GM06990 (cell line): ENCODE results near the gene CLSTN2.

Source experiments
- DNase-seq: peaks from one replicate; pipeline ENCODE4 v3.0.0-alpha.2; 2011; ENCODE audit not compliant: insufficient read length; ENCODE audit errors: extremely low read depth
- H3K27me3 ChIP-seq: replicated peaks from 2 replicates; pipeline ENCODE4 v1.6.0; 2011; ENCODE audit warnings: low read length; ENCODE audit not compliant: control insufficient read depth, insufficient read depth
- H3K36me3 ChIP-seq: 2 replicates; pipeline ENCODE4 v1.5.1; 2011; ENCODE audit warnings: low read length; ENCODE audit not compliant: control insufficient read depth, insufficient read depth
- H3K4me3 ChIP-seq: replicated peaks from 2 replicates; pipeline ENCODE4 v1.5.1; 2011; ENCODE audit warnings: low read depth, mild to moderate bottlenecking, control low read depth, low read length
- TF ChIP-seq, protein P1 (sequence below): IDR thresholded peaks from 2 replicates; pipeline ENCODE4 v1.5.1; 2011; ENCODE audit warnings: low read length, control low read depth, mild to moderate bottlenecking, inconsistent platforms; ENCODE audit not compliant: insufficient read depth, poor library complexity, severe bottlenecking

Gene CLSTN2

DNA sequence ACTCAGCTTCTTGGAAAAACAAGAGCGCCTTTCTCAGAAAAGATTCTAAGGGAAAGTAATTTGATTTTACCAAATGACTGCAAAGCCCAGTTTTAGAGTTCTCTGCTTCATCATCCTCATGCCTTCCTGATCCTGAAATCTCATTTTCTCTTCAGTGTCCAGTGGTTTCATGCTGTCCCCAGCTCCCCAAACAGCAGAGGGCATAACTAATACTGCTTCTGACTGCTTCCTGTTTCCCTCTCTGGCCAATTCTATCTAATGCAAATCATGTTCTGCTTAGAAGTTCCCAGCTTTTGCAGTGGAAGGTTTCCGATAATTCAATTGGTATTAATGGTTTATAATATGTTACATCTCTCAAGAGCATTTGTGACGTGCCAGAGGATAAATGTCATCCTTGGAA is 161.1 kb downstream of the CLSTN2 start:
- TF ChIP-seq, protein P1, sequence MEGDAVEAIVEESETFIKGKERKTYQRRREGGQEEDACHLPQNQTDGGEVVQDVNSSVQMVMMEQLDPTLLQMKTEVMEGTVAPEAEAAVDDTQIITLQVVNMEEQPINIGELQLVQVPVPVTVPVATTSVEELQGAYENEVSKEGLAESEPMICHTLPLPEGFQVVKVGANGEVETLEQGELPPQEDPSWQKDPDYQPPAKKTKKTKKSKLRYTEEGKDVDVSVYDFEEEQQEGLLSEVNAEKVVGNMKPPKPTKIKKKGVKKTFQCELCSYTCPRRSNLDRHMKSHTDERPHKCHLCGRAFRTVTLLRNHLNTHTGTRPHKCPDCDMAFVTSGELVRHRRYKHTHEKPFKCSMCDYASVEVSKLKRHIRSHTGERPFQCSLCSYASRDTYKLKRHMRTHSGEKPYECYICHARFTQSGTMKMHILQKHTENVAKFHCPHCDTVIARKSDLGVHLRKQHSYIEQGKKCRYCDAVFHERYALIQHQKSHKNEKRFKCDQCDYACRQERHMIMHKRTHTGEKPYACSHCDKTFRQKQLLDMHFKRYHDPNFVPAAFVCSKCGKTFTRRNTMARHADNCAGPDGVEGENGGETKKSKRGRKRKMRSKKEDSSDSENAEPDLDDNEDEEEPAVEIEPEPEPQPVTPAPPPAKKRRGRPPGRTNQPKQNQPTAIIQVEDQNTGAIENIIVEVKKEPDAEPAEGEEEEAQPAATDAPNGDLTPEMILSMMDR, result no peak
- DNase-seq, result no peak

DNA sequence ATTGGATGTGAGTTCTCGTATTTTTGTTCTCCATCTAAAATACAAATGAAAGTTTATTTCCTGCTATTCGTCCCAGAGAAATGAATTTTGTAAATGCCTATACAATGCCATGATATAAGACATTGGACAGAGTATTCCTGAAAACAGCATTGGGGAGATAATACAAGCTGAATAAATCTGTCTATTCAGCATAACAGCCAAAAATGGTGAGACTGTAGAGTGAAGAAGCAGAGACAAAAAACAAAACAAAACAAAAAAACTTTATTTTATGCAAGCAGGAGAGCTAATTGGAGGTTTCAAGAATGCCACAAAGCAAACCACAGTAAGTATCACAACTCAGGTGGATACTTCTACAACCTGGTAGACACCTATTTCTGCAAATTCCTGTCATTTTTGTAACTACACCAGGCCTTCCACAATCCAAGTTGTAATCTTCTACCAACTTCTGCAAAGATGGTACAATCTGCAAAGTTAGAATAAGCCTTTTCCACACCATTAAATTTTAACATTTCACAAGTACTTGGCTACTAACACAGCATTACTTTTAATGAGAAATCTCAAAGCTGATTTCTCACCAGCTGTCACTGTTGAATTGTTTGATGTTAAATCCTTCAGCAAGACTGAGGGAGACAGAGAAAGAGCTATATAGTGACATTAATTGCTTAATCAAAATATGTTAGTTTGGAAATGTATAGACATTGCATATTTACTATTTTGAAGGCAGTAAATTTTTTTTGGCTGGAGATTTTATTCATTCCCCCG is 163.1 kb downstream of the CLSTN2 start:
- Histone ChIP-seq H3K27me3 (0 out of 2 replicates have a peak, but pooled peaks cover 1% of the 10 kb centered on the region), H3K36me3 (no peaks in the 10 kb centered on the region), H3K4me3 (no peak overlapping the region)
- no peak for DNase-seq
- TF ChIP-seq, protein P1, result no peak

More for the DNA sequence above, 161.1 kb downstream of the CLSTN2 start:
- no peaks in the 10 kb centered on the region for H3K36me3 ChIP-seq
- H3K4me3 ChIP-seq, result no peak overlapping the region
- H3K27me3 ChIP-seq, result 0 out of 2 replicates have a peak, but pooled peaks cover 1% of the 10 kb centered on the region

DNA sequence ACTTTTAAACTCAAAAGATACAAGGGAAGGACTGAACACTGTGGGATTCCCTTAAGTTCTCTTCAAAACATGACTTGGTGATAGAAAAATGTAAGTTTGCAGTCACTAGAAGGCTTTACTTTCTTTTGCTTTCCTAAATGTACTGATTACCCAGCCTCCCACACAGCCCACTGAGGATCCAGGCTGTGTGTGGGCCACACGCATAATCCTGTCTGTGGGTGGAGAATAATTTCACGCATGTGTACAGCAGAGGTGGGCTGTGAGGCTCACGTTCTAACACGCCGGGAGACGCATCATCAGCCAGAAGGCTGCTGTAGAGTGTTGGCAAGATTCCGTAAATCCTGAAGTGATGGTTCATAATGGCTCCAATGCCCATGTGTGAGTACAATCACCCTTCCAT is 165.5 kb downstream of the CLSTN2 start:
- no peak for DNase-seq
- TF ChIP-seq, protein P1, result no peak
- no peaks in the 10 kb centered on the region for H3K36me3 ChIP-seq
- 0 out of 2 replicates have a peak, but pooled peaks cover 1% of the 10 kb centered on the region for H3K27me3 ChIP-seq
- H3K4me3 ChIP-seq, result no peak overlapping the region

- Histone ChIP-seq H3K4me3 (no peak overlapping the region), H3K36me3 (no peaks in the 10 kb centered on the region), H3K27me3 (0 out of 2 replicates have a peak, but pooled peaks cover 1% of the 10 kb centered on the region)
- DNase-seq, result no peak
- TF ChIP-seq, protein P1, result no peak
Observed at GRCh38 chr3:140103166-140103565, 168.2 kb downstream of the CLSTN2 start.

DNA sequence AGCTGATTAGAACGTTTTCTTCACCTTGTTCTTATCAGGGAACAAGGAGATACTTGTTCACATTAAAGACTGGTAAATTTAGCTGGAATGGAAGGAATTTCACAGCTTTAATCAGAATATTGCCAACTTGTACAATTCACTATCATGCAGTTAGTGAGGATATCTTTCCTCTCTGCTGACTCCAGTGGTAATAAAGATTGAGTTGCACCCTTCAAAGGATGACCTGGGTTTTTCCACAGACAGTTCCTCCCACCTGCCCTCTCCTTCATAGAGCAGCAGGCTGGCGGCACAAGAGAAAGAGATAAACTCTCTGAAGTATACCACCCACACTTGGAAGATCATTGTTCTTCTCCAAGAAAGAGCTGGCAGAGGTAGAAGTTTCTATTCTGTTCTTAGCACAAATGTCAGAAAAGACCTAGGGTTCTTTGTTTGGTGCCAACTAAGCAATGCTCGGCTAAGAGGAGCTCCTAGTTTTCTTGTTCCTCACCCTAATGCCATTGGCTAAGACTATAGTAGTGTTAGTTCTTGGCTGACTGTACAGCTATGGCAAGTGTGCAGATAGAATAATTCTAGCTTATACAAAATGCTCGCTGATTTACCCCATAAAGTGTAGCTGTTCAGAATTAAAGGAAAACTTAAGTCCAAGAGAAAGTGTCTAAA is 169.1 kb downstream of the CLSTN2 start:
- Histone ChIP-seq H3K27me3 (peaks cover 1% of the 10 kb centered on the region; the same call in 1 of the 2 replicates), H3K36me3 (no peaks in the 10 kb centered on the region), H3K4me3 (no peak overlapping the region)
- TF ChIP-seq, protein P1, result no peak
- DNase-seq, result no peak
